HepG2 (cell line): Measurements from ENCODE around the gene AUTS2.

ENCODE experiments used
- CTCF ChIP-seq: sonication (generic); formaldehyde crosslinking; IDR thresholded peaks from 2 replicates; pipeline ENCODE4 v1.5.0; 2020; ENCODE audit warnings: mild to moderate bottlenecking, missing genetic modification reagents, moderate library complexity
- ETV6 ChIP-seq: sonication (generic); formaldehyde crosslinking; conservative IDR thresholded peaks from 2 replicates; pipeline ENCODE4 v1.4.0; 2020; ENCODE audit warnings: missing genetic modification reagents
- POLR2A ChIP-seq, 2 experiments: IDR thresholded peaks; 2 replicates each; pipeline ENCODE4 v1.6.1; 2011; ENCODE audit warnings: low read depth in 2 of 2, low read length in 2 of 2, mild to moderate bottlenecking in 1 of 2, moderate library complexity in 1 of 2; ENCODE audit not compliant: insufficient read depth in 1 of 2
- TAF1 ChIP-seq: sonication (generic); formaldehyde crosslinking; IDR thresholded peaks from 2 replicates; pipeline ENCODE4 v1.4.0; 2020; ENCODE audit warnings: missing genetic modification reagents
- TEF ChIP-seq: sonication (generic); formaldehyde crosslinking; IDR thresholded peaks from 2 replicates; pipeline ENCODE4 v1.5.0; 2020; ENCODE audit warnings: missing genetic modification reagents
- ZNF367 ChIP-seq: sonication (generic); formaldehyde crosslinking; IDR thresholded peaks from 2 replicates; pipeline ENCODE4 v1.4.0; 2020; ENCODE audit warnings: missing genetic modification reagents, borderline replicate concordance
- ZNF703 ChIP-seq: sonication (generic); formaldehyde crosslinking; IDR thresholded peaks from 2 replicates; pipeline ENCODE4 v1.5.1; 2020; ENCODE audit warnings: missing genetic modification reagents, mild to moderate bottlenecking, moderate library complexity, borderline replicate concordance

- TF ChIP-seq CTCF (CRISPR knock-in tag) = no peak
- no peak for TF ChIP-seq POLR2A (IDR thresholded peaks at IDR 0.05; ENCODE audit: insufficient read depth in 1 of 2, low read depth in 2 of 2, low read length in 2 of 2)
- TF ChIP-seq ETV6 (CRISPR knock-in tag) = no peak
- TF ChIP-seq ZNF703 (CRISPR knock-in tag) = no peak
- no peak for TF ChIP-seq ZNF367
- no peak for TF ChIP-seq TEF
- no peak for TF ChIP-seq TAF1 (CRISPR knock-in tag)
Observed at GRCh38 chr7:70271617-70272081, 673.4 kb downstream of the AUTS2 start.
